Activated CD4-positive, alpha-beta memory T cell treated with anti-CD3 and anti-CD28 coated beads, Interleukin-2, amount 10 ng/mL, durations not matched to agents 7 days and 5 days (primary cell): ENCODE data around the gene SQOR. TPM values are rescaled to one million over a fixed set of nuclear protein-coding genes. Genes with fewer than 3 reads are reported as not detected.
A peak's percentile ranks its signal among the peaks of the same experiment; 100 is the strongest.

Source experiments
- CTCF ChIA-PET: fragments of 350-600 bp; sonication (Branson Sonifier 250); formaldehyde crosslinking; loops from one replicate; lab custom pipeline; 2021; ENCODE audit warnings: antibody characterized with exemption, inconsistent platforms; lab: Charles Lee
- POLR2A ChIA-PET: fragments of 350-600 bp; sonication (Branson Sonifier 250); formaldehyde crosslinking; loops from one replicate; lab custom pipeline; 2021; ENCODE audit warnings: antibody characterized with exemption; lab: Charles Lee
- DNase-seq: peaks from one replicate; pipeline ENCODE4 v3.0.0-alpha.2; 2020
- H3K27ac Mint-ChIP-seq: one replicate; pipeline ENCODE4 v1.8.0; 2021; ENCODE audit warnings: mild to moderate bottlenecking, mixed read lengths
- H3K27me3 Mint-ChIP-seq: one replicate; pipeline ENCODE4 v1.8.0; 2021; ENCODE audit warnings: mixed read lengths
- H3K36me3 Mint-ChIP-seq: one replicate; pipeline ENCODE4 v1.8.0; 2021; ENCODE audit warnings: low read depth, mixed read lengths
- H3K4me1 Mint-ChIP-seq: one replicate; pipeline ENCODE4 v1.8.0; 2021; ENCODE audit warnings: mixed read lengths
- H3K4me3 Mint-ChIP-seq: one replicate; pipeline ENCODE4 v1.8.0; 2021; ENCODE audit warnings: mild to moderate bottlenecking, mixed read lengths
- H3K9me3 Mint-ChIP-seq: one replicate; pipeline ENCODE4 v1.8.0; 2021; ENCODE audit warnings: mixed read lengths
- total RNA-seq, 2 experiments: library from RNA; stranded (reverse); gene quantifications; one replicate each; pipeline ENCODE4 v1.2.3, GENCODE V29; 2021

The SQOR gene
- 100 to 1,000 TPM; 139 to 142 TPM for total RNA-seq

DNA sequence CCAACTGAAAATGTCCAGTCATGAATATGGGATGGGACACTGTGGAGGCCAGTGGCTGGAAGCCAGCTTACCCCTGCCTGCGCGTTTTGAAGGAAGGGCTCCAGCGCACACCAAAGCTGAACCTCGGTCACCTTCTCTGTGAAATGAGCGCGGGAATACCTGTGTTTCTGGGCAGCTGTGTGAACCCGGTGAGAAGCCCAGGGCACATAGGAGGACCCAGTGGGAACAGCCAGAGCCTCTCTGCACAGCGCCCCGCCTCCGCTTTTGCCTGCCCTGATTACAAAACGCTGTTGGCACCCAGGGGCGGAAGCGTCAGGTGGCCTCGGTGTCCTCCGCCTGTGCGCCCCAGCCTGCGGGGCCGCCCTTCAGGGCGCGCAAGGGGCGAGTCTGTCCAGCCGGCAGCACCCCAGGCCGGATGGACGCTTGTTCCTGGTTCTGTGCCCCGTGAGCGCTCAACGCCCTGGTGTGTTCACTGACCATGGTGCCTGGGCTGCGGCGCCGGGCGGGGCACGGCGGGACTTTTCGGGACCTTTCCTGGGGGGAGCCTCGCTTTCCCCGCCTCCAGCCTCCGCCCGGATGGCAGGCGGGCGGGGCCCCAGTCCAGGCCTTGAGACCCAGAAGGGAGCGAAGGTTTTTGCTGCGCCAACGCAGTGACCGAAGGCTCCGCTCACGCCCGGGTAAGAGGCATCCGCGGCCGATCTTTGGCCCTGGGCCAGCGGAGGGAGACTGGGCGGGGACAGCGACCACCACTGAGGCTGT lies at the start of gene SQOR:
TSS of gene SQOR (plus strand) at position 598 of the 759 bp plus-strand sequence. CDS start 23,895 bp downstream, outside the sequence.
- peak; percentile 82 for DNase-seq
- Mint-ChIP-seq H3K4me3 (peak within 1 kb of the TSS; percentile 99), H3K36me3 (peaks cover 35% of the 10 kb centered on the region), H3K9me3 (no peaks in the 10 kb centered on the region), H3K4me1 (peaks cover 50% of the 10 kb centered on the region), H3K27me3 (no peaks in the 10 kb centered on the region), H3K27ac (peak within 1 kb of the TSS; percentile 92)
- ChIA-PET POLR2A (interaction anchor here (0.8 to 4.1 kb wide), 14 partner anchors 8 to 434 kb away, joined by 3 to 48 read pairs (median 4); partner anchors contain the start of gene BLOC1S6), CTCF (interaction anchor here (1.0 to 1.3 kb wide), 4 partner anchors 15 to 71 kb away, joined by 4 to 6 read pairs (median 5); no protein-coding TSS in a partner anchor)

GRCh38 chr15:45585069-45585791 lies 49.6 kb upstream of the SQOR start:
- ChIA-PET CTCF (interaction anchor here (1.2 to 3.7 kb wide), 2 partner anchors 26 to 28 kb away, joined by 3 to 18 read pairs; no protein-coding TSS in a partner anchor), POLR2A (interaction anchor here (2.8 to 5.2 kb wide), 2 partner anchors 11 to 183 kb away, joined by 14 to 70 read pairs; a partner anchor contains a TSS)
- Mint-ChIP-seq H3K4me1 (peaks cover 30% of the 10 kb centered on the region), H3K27ac (no peak overlapping the region), H3K9me3 (no peaks in the 10 kb centered on the region), H3K36me3 (no peaks in the 10 kb centered on the region), H3K27me3 (no peaks in the 10 kb centered on the region), H3K4me3 (no peak overlapping the region)
- DNase-seq, result no peak

- ChIA-PET CTCF (interaction anchor here (1.0 to 3.7 kb wide), 6 partner anchors 12 to 184 kb away, joined by 3 to 30 read pairs (median 10); a partner anchor contains a TSS), POLR2A (interaction anchor here (0.7 to 5.2 kb wide), 18 partner anchors 11 to 386 kb away, joined by 3 to 70 read pairs (median 6); partner anchors contain the start of gene SQOR)
- Mint-ChIP-seq H3K27me3 (no peaks in the 10 kb centered on the region), H3K9me3 (no peaks in the 10 kb centered on the region), H3K4me3 (peak overlapping the region; percentile 97), H3K36me3 (no peaks in the 10 kb centered on the region), H3K27ac (peak overlapping the region; percentile 97), H3K4me1 (peaks cover 32% of the 10 kb centered on the region)
- DNase-seq, result no peak
Measured at GRCh38 chr15:45586125-45586524, 48.7 kb upstream of the SQOR start.

DNA sequence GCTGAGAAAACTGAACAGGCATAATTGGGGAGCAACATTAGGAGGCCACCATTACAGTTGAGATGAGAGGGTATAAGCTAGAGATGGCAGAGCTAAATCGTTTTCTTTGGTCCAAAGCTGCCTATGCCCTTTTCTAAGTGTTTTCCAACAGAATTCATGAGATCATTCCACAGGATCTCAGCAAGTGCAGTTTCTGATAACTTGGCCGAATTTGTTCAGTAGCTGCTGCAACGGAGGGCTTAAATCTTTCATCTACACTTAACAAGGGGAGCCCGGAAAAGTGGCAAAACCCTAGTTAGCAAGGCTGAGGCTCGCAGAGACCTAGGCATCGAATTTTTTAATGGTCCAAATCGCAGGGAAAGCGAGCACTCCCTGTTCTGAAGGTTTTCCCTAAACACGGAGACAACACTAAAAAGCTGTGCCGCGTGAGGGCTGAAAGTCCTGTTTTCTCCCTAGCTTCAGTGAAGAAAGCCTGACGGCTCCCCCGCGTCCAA lies 48.2 kb upstream of the SQOR start:
- H3K27ac Mint-ChIP-seq, result peak overlapping the region; percentile 97
- peaks cover 36% of the 10 kb centered on the region for H3K4me1 Mint-ChIP-seq
- ChIA-PET CTCF (interaction anchor here (0.5 to 3.7 kb wide), 10 partner anchors 11 to 185 kb away, joined by 3 to 30 read pairs (median 4); a partner anchor contains a TSS), POLR2A (interaction anchor here (0.7 to 5.2 kb wide), 27 partner anchors 10 to 909 kb away, joined by 3 to 70 read pairs (median 5); partner anchors contain the start of gene SQOR)
- no peak for DNase-seq
- no peaks in the 10 kb centered on the region for H3K9me3 Mint-ChIP-seq
- no peaks in the 10 kb centered on the region for H3K36me3 Mint-ChIP-seq
- H3K4me3 Mint-ChIP-seq, result peak overlapping the region; percentile 97
- no peaks in the 10 kb centered on the region for H3K27me3 Mint-ChIP-seq

- H3K4me1 Mint-ChIP-seq, result peaks cover 38% of the 10 kb centered on the region
- H3K27ac Mint-ChIP-seq, result peak within 1 kb of the TSS; percentile 97
- no peaks in the 10 kb centered on the region for H3K9me3 Mint-ChIP-seq
- peaks cover under 1% of the 10 kb centered on the region for H3K36me3 Mint-ChIP-seq
- no peaks in the 10 kb centered on the region for H3K27me3 Mint-ChIP-seq
- POLR2A ChIA-PET, result interaction anchor here (0.6 to 5.2 kb wide), 32 partner anchors 9 to 910 kb away, joined by 3 to 70 read pairs (median 4); partner anchors contain the start of genes SLC30A4 and SQOR
- H3K4me3 Mint-ChIP-seq, result peak within 1 kb of the TSS; percentile 97
- CTCF ChIA-PET, result interaction anchor here (1.0 to 3.7 kb wide), 12 partner anchors 10 to 186 kb away, joined by 3 to 30 read pairs (median 4); partner anchors contain the start of gene SQOR
- peak; percentile 89 for DNase-seq
Measured at GRCh38 chr15:45587095-45587862, 47.5 kb upstream of the SQOR start, which contains the start of gene BLOC1S6. Gene BLOC1S6, plus strand, starts transcription at chr15:45587379. Its CDS starts 65 bp downstream, at chr15:45587444.

DNA sequence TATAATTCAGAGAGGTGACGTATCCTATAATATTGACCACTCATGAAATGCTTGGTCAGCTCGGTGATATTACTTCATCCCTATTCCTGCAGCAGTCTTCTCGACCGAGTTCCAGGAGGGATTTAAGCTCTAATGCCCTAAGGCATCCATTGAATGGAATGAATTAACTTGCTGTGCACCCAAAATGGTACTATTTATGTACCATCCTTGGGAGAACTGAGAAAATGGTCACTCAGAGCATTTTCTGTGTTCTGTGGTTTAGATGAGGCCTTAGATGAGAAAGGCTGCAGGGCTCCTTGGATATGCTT lies 47.0 kb upstream of the SQOR start:
- H3K27ac Mint-ChIP-seq, result peak overlapping the region; percentile 97
- peaks cover 4% of the 10 kb centered on the region for H3K36me3 Mint-ChIP-seq
- no peaks in the 10 kb centered on the region for H3K9me3 Mint-ChIP-seq
- no peak for DNase-seq
- no peaks in the 10 kb centered on the region for H3K27me3 Mint-ChIP-seq
- peaks cover 41% of the 10 kb centered on the region for H3K4me1 Mint-ChIP-seq
- H3K4me3 Mint-ChIP-seq, result peak overlapping the region; percentile 97
- ChIA-PET CTCF (interaction anchor here (1.1 to 3.7 kb wide), 8 partner anchors 10 to 172 kb away, joined by 3 to 30 read pairs (median 5); partner anchors contain the start of gene SQOR), POLR2A (interaction anchor here (0.6 to 5.2 kb wide), 23 partner anchors 9 to 911 kb away, joined by 3 to 70 read pairs (median 6); partner anchors contain the start of genes SLC30A4 and SQOR)

- Mint-ChIP-seq H3K27me3 (no peaks in the 10 kb centered on the region), H3K4me3 (peak overlapping the region; percentile 97), H3K9me3 (no peaks in the 10 kb centered on the region), H3K36me3 (peaks cover 4% of the 10 kb centered on the region), H3K27ac (peak overlapping the region; percentile 97), H3K4me1 (peaks cover 41% of the 10 kb centered on the region)
- CTCF ChIA-PET, result interaction anchor here (0.5 to 3.7 kb wide), 7 partner anchors 23 to 400 kb away, joined by 3 to 30 read pairs (median 4); partner anchors contain the start of gene SQOR
- no peak for DNase-seq
- POLR2A ChIA-PET, result interaction anchor here (0.6 to 5.2 kb wide), 20 partner anchors 8 to 911 kb away, joined by 3 to 70 read pairs (median 7); partner anchors contain the start of genes SLC30A4 and SQOR
Measured at GRCh38 chr15:45588219-45588875, 46.5 kb upstream of the SQOR start.

GRCh38 chr15:45589256-45589655 lies 45.6 kb upstream of the SQOR start:
- peak overlapping the region; percentile 97 for H3K4me3 Mint-ChIP-seq
- H3K36me3 Mint-ChIP-seq, result peaks cover 9% of the 10 kb centered on the region
- ChIA-PET CTCF (interaction anchor here (1.0 to 3.7 kb wide), 5 partner anchors 22 to 160 kb away, joined by 4 to 30 read pairs (median 6); partner anchors contain the start of gene SQOR), POLR2A (interaction anchor here (0.6 to 5.2 kb wide), 4 partner anchors 45 to 385 kb away, joined by 3 to 70 read pairs (median 28); partner anchors contain the start of gene SQOR)
- H3K27me3 Mint-ChIP-seq, result no peaks in the 10 kb centered on the region
- H3K4me1 Mint-ChIP-seq, result peaks cover 41% of the 10 kb centered on the region
- no peak overlapping the region for H3K27ac Mint-ChIP-seq
- no peak for DNase-seq
- H3K9me3 Mint-ChIP-seq, result no peaks in the 10 kb centered on the region

GRCh38 chr15:45594319-45594718 lies 40.5 kb upstream of the SQOR start:
- Mint-ChIP-seq H3K27ac (no peak overlapping the region), H3K36me3 (peaks cover 40% of the 10 kb centered on the region), H3K4me1 (peaks cover 16% of the 10 kb centered on the region), H3K4me3 (no peak overlapping the region), H3K9me3 (no peaks in the 10 kb centered on the region), H3K27me3 (no peaks in the 10 kb centered on the region)
- ChIA-PET CTCF (interaction anchor here (0.9 to 1.1 kb wide), 2 partner anchors 17 to 137 kb away, joined by 3 to 4 read pairs; no protein-coding TSS in a partner anchor), POLR2A (no interaction called here)
- DNase-seq, result no peak

DNA sequence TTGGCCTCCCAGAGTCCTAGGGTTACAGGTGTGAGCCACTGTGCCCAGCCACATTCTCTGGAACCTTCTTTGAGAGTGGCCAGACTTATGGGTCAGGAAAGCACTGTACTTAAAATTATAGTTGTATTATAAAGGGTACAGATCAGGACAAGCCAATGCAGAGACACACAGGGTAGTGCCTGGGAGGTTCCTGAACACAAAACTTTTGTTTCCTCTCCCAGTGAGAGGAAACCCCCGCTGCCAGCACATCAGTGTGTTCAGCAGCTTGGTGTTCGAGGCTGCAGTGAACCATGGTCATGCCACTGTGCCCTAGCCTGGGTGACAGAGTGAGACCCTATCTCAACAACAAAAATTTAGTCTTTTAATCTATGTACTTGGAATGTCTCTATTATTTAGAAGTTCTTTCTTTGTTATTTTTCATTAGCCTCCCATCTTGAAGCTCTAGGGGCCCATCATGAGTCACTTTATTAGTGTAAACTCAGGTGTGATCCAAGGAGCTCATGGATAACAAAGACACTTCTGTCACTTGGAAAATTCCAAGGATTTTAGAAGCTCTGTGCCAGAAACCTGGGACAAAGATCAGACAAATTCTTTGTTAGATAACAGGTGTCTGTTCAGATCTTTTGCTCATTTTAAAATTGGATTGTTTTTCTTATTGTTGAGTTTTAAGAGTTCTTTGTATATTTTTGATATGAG lies 39.8 kb upstream of the SQOR start:
- ChIA-PET CTCF (interaction anchor here (0.9 to 1.1 kb wide), 2 partner anchors 16 to 138 kb away, joined by 3 to 4 read pairs; no protein-coding TSS in a partner anchor), POLR2A (interaction anchor here (3.0 kb wide), 1 partner anchor 8 kb away, joined by 17 read pairs; the partner anchor contains the start of gene BLOC1S6)
- H3K27ac Mint-ChIP-seq, result no peak overlapping the region
- H3K9me3 Mint-ChIP-seq, result no peaks in the 10 kb centered on the region
- no peak for DNase-seq
- H3K36me3 Mint-ChIP-seq, result peaks cover 40% of the 10 kb centered on the region
- H3K27me3 Mint-ChIP-seq, result no peaks in the 10 kb centered on the region
- no peak overlapping the region for H3K4me3 Mint-ChIP-seq
- H3K4me1 Mint-ChIP-seq, result peaks cover 12% of the 10 kb centered on the region
